Activated effector memory CD4-positive, alpha-beta T cell treated with anti-CD3 and anti-CD28 coated beads, Interleukin-2, amount 50 U/mL, for 16 hours (primary cell): ENCODE measurements around the gene ORM1.
"Not testable (repeated sequence)": the region's sequence is repeated elsewhere in the genome, so short reads cannot be mapped to it uniquely, and the experiment has no call there.

Experiments used
- DNase-seq: peaks from one replicate; pipeline ENCODE4 v3.0.0-alpha.2; 2020

The ORM1 gene

DNA sequence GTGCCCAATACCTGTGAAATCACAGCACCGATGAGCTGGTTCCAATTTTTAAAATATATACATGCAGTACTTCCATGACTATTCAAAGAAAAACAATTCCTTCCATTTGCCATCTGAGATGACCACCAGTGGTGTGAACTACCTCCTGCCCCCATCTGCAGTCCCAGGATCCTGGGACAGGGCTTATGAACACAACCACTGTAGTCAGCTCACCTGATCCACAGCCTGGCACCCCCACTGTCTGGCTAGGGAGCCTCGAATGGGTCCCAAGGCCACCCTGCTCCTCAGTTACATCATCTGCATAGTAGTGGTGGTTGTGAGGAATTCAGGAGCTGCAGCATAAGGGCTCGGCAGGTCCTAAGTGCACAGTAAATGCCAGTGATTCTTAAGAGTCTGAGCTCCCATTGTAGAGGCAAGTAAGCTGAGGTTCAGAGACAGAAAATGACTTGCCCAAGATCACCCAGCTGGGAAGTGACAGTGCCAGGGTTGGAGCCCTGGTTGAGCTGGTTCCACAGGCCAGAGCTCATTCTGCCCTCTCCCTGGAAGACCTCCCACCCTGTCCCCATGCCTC is 2.9 kb downstream of the ORM1 start:
- DNase-seq: not testable (repeated sequence)

DNA sequence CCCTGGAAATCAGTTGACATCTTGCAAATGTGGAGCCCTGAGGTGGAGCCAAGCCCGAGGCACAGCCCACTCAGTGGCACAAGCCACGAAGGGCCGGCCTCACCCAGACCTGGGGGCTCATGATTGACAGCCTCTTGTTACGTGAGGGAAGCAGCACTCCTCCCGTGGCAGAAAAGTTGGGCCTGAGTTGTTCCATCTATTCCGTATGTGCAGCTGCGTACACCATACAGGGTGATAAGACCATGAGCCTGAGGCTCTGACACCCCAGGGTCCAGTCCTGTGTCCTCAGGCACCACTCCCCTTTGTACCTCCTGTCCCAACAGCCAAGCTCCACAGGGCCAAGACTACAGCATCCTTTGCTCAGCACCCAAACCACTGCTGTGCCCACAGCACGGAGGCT is 4.9 kb downstream of the ORM1 start:
- DNase-seq: no peak

DNA sequence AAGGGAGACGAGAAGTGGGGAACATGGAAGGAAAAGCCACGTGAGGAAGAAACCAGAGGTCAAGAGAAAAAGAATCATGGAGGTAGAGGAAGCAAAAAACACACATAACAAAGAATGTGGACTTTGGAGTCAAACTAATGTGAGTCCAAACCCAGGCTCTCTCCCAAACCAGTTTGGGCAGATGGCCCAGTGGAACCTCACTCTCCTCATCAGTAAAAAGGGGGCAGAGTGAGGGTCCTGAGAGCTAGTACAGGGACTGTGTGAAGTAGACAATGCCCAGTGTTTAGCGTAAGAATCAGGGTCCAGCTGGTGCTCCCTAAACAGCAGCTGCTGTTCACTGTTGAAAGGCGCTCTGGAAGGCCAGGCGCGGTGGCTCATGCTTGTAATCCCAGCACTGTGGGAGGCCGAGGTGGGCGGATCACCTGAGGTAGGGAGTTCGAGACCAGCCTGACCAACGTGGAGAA is 5.5 kb downstream of the ORM1 start:
- DNase-seq: not testable (repeated sequence)

DNA sequence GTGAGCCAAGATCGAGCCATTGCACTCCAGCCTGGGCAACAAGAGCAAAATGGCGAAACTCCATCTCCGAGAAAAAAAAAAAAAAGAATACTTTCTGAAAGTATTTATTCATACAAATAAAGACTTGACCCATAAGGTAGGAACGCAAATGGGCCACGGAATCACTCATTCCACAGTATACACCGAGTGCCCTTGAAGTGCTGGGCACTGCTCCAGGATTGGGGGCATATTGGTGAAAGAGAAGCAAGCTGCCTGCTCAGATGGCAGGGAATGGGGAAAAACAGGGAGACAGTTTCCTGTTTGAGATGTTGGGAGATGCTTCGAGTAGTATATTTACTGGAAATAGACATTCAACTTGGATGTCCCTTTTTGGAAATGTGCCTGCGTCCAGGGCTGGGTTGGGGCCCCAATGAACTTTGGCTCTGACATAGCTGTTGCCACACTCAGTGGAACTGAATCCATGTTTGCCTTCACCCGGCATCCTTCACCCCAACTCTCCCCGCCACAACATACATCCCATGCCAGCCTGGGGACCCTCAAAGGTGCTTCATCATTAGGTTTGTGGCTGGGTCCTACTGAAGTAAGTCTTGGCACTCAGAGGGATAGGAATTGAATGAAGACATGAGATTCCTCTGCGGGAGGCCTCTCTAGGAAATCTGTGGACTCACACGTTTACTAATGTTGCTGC is 6.2 kb downstream of the ORM1 start:
- not testable (repeated sequence) for DNase-seq

DNA sequence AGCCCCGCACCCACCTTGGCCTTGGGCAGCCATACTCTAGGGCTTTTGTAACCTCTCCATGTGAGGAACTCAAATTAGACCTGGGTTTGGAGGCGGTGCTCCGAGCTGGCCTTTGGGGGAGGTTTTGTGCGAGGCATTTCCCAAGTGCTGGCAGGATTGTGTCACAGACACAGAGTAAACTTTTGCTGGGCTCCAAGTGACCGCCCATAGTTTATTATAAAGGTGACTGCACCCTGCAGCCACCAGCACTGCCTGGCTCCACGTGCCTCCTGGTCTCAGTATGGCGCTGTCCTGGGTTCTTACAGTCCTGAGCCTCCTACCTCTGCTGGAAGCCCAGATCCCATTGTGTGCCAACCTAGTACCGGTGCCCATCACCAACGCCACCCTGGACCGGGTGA is 6.7 kb downstream of the ORM1 start, which contains the start of gene ORM2:
ORM2 (plus strand) TSS at position 245 of the 398 bp plus-strand sequence; CDS start at position 281, 36 bp downstream.
- not testable (repeated sequence) for DNase-seq

DNA sequence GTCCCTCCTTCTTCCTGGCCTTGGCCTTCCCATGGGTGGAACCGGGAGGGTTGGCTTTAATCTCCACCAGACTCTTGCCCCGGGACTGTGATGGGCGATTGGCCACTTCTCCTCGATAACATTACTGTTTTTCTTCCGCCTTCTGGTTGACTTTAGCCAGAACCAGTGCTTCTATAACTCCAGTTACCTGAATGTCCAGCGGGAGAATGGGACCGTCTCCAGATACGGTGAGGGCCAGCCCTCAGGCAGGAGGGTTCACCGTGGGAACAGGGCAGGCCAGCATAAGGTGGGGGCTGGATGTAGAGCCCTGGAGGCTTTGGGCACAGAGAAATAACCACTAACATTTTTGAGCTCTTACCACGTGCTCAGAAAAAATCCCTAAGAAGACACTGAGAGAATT is 7.7 kb downstream of the ORM1 start:
- DNase-seq: no peak

DNA sequence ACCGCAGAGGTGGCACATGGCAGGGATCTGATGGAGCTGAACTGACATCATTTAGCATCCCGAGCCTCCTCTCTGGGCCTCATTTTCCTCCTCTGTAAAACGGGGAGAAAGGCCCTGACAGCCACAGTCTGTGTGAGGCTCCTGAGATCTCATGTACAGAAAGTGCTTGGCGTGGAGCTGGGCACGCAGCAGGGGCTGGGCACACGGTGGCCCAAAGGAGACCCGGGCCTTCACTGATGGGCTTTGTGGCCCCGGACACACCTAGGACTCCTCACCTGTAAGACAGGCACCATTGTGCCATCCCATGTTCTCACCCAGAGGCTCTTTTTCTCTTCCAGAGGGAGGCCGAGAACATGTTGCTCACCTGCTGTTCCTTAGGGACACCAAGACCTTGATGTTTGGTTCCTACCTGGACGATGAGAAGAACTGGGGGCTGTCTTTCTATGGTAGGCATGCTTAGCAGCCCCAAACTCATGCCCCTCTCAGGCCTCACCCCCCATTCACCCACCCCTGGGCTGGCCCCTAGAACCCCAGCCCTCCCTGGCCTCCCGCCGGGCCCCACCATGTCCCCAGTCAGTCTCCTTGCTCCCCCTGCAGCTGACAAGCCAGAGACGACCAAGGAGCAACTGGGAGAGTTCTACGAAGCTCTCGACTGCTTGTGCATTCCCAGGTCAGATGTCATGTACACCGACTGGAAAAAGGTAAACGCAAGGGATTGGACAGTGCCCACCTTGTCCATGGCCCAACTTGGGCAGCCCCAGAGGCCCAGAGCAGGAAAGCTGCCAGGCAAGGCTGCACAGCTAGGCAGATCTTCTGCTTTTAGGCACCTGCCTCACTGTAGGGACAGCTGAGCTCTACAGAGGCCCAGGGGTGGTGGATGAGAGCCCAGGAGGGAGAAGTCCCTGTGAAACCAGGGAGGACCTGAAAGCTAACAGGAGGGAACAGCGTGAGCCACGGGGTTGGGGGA is 8.6 kb downstream of the ORM1 start:
- not testable (repeated sequence) for DNase-seq

DNA sequence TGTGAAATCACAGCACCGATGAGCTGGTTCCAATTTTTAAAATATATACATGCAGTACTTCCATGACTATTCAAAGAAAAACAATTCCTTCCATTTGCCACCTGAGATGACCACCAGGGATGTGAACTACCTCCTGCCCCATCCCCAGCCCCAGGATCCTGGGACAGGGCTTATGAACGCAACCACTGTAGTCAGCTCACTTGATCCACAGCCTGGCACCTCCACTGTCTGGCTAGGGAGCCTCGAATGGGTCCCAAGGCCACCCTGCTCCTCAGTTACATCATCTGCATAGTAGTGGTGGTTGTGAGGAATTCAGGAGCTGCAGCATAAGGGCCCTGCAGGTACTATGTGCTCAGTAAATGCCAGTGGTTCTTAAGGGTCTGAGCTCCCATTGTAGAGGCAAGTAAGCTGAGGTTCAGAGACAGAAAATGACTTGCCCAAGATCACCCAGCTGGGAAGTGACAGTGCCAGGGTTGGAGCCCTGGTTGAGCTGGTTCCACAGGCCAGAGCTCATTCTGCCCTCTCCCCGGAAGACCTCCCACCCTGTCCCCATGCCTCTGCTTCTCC is 9.7 kb downstream of the ORM1 start:
- DNase-seq: not testable (repeated sequence)

DNA sequence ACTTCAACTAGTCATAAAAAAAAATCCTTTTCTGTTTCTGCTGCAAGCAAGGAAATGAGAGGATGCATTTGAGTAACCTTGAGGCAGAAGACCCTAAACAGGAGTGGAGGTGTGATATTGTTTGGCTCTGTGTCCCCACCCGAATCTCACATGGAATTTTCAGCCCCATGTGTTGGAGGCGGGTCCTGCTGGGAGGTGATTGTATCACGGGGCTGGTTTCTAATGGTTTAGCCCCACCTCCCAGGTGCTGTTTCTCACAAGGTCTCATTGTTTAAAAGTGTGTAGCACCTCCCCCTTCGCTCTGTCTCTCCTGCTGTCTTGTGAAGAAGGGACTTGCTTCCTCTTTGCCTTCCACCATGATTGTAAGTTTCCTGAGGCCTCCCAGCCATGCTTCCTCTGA is 10.8 kb downstream of the ORM1 start:
- not testable (repeated sequence) for DNase-seq

DNA sequence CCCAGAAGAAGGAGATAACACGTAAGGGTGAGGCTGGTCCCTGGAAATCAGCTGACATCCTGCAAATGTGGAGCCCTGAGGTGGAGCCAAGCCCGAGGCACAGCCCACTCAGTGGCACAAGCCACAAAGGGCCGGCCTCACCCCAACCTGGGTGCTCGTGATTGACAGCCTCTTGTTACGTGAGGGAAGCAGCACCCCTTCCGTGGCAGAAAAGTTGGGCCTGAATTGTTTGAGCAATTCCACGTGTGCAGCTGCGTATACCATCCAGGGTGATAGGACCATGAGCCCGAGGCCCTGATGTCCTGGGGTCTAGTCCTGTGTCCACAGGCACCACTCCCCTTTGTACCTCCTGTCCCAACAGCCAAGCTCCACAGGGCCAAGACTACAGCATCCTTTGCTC is 11.6 kb downstream of the ORM1 start:
- no peak for DNase-seq

DNA sequence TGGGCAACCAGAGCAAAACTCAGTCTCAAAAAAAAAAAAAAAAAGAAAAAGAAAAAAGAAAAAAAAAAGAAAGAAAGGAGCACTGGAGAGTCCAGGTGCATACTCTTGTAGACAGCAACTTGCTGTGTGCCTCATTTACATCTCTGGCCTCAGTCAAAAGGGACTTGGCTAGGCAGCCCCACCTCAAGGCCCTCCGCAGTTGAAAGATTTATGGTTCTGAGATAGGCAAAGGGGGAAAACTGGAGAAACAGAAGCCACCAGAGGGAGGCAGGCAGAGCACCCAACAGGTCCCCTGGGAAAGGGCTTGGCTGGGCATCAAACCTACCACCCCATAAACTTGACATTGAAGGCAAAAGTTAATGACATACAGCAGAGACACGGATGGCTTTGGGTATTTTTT is 12.8 kb downstream of the ORM1 start:
- no peak for DNase-seq

DNA sequence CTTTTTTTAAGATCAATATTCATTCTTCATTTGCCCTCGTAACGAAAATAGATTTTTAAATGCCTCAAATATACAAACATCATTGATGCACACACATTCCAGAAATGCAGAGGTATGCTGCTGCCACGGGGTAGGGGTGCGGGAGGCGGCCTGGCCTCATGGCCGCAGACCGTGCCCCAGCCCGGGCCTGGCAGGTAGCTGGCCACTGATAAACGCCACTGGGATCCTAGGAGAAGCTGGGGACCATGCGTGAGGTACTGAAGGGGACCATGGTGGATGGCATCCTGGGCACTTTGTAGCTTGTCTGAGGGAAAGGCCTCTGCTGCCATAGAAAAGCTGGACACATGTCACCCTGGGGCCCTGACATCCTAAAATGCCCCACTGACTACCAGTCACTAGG is 13.3 kb downstream of the ORM1 start:
- no peak for DNase-seq

DNA sequence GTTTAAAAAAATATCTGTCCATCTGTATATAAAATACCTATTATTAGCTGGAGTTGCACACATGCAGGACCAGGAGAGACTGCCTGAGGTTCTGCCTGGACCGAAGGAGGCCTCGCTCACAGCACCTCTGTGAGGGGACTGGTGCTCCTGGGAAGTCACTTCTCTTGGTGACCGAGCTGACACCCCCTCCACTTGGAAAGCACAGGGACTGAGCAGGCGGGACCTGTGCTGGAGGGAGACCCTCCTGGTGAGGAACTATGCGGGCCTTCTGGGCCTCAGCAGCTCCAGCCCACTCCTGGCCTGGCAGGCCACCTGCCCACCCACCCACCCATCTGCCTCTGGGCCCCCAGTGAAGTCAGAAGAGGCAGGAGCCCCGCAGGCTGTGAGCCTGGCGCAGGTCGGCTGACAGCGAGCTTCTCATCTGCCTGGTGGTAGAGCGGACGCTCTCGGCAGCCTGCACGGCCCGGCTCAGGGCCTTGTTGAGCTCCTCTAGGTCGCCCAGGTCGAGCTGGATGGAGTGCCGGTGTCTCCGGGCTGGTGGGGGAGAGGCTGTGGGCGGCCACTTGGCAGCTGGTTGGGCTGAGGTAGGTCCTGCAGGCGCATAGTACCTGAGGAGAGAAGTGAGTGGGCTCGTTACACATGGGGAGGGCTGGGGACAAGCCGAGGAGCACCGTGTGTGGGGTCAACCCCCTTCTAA is 13.9 kb downstream of the ORM1 start:
- DNase-seq: no peak

DNA sequence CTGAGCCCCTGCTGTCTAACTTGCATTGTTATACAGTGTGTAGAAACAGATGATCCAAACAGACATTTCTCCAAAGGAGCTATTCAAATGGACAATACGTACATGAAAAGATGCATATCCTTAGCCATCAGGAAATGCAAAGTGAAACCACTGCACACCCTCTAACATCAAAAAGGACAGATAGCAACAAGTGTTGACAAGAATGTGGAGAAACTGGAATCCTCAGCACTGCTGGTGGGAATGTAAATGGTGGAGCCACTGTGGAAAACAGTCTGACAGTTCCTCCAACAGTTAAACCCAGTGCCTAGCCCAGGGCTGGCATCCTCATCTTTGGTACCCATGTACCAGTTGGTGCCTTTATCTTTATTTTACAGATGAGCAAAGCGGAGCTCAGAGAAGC is 15.3 kb downstream of the ORM1 start:
- DNase-seq: no peak

DNA sequence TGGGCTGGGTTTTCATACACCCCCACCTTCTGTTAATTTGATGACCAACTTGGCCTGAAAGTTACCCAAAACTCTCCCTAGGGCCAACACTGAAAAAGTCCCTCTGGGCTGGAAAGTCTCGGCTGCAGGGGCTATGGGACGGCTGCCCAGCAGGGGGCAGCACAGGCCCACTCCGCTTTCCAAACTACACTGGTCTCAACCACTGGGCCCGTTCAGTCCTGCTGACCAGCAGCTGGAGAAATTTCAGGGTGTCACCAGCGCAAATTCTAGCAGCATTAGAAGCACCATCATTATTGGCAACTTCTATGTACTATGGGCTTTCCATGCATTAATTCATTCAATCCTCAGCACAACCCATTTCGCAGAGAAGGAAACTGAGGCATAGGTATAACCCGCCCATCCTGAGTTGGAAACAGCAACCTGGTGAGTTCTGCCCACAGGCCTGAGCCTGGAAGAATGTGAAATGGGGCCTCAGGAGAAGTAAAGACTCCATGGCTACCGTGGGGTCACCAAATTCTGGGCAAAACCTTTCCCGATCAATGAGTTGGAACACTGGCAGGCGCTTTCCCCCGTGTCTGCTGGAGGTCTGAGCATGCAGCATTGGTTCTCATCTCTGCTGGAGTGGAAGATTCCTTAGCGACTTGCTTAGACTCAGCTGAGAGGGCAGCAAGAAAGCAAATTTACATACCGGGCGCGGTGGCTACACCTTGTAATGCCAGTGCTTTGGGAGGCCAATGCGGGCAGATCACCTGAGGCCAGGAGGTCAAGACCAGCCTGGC is 16.4 kb downstream of the ORM1 start:
- peak; percentile 84 for DNase-seq

DNA sequence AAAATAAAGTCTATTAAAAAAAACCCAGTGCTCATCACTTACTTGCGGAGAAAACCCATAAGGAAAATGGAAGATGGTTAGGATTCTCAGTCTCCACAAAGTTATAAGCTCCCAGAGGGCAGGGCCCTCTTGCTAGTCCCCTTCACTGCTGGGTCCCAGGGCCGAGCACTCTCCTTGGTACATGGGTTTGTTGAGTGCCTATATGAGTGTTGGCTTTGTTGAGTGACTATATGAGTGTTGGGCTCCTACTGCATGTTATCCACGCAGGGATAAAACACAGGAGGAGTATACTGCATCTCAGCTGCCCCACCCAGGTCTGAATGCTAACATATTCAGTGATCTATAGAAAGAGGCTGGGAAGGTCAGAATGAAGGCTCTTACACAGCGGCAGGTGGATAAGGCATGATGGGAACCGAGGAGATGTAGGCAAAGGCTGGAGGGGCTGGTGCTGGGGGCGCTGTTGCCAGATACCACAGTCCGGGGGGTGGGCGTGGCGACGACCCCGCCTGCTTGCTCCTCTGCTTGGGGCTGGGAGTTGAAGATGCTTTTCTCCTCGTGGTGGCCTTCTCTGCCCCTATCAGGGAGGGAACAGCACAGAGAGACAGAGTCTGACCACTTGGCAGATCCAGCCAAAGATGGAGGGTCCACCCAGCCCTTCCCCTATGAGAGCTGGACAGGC is 18.4 kb downstream of the ORM1 start:
- DNase-seq: no peak

DNA sequence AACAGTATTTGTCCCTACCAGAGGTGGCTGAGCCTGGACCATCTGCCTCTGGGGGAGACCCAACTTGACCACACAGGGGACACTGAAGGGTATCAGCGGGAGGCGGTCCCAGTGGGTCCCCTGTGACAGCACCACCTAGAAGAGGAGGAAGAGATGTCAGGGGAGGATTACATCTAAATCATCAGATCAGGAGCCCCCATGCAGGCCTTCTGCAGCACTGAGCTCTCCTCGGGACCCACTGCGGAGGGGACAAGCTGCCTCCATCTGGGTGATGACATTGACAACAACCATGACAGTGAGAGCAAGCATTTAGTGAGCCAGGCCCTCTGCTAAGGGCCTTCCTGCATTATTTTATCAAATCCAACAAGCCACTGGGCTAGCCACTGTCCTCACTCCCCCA is 19.1 kb downstream of the ORM1 start:
- no peak for DNase-seq

DNA sequence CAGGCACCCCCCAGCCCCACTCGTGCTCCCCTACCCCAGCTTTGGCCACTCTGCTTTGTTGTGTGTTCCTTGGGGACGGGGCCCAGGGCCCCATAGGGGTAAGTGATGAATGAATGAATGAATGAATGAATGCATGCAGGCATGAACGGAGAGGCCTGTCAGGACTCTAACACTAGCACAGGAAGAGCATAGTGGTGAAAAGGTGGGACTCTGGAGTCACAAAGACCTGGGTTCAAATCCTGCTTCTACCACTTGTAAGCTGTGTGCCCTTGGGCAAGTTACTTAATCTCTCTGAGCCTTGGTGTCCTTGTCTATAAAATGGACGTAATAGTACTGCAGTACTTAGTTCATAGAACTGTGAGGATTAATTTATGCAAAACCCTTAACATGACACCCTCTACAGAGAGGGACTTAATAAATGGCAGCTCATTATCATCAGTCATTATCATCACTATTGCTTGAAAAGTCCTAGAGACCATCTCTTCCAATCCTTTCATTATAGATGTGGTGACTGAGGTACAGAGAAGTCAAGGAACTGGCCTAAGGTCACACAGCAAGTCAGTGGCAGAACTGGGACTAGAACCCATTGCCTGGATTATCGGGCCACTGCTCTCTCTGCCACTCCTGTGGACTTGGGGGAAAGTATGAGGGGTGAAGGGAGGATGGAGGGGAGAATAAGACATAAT is 20.0 kb downstream of the ORM1 start:
- no peak for DNase-seq

DNA sequence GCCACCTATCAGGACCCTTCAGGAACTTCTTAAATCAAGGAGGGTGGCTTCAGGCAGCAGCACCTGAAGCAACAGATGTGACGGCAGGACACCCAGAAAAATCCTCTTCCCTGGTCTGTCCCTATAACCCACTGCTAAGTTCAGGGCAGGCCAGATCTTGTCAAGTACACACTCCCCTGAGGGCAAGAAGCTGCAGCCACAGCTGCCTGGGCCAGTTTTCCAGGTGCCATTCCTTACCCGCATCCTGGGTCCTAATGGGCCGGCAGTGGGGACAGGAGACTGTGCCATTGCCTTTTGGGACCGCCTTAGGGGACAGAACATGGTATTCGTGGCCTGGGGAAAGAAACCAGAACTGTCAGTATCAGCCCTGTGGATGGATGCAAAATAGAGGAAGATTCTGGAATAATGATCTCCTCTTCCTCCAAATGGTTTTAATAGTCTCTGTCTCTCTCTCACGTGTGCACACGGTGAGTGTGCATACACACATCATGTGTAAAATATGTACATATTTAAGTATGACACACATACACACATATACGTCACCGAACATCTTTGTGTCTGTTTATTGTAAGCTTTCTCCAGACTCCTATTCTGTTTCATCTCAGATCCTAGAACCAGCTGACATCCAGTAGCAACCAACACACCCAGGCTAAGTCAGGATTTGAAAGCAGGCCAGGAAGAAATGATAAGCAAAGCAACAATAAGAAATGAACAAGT is 20.7 kb downstream of the ORM1 start:
- no peak for DNase-seq

DNA sequence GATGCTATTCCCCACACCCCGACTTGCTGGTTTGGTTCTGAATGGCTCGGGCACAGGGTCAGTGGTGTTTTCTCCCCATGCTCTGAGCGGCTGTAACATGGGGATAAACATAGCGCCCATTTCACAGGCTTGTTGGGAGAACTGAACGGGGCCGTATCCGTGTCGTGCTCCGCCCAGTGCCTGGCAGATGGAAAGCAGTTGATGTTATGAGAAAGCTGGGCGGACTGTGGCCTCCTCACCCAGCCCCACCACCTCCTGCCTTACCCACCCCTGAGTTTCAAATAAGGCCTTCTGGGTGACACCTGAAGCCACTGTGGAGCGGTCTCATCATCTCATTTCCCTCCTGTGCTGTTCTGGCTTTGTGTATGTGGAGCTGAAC is 21.3 kb downstream of the ORM1 start:
- DNase-seq: no peak
